ENCODE data around the gene FUT6.

The FUT6 gene

GRCh38 chr19:5790559-5791520 lies 48.7 kb downstream of the FUT6 start, which contains the start of gene DUS3L:
Gene DUS3L, minus strand, starts transcription at chr19:5791163. Its CDS starts 22 bp downstream, at chr19:5791141.
- peak; percentile 97 for DNase-seq (ENCODE audit: low spot score)
- peak within 1 kb of the TSS; percentile 86 for H3K4me3 ChIP-seq
- TF ChIP-seq, protein P1, sequence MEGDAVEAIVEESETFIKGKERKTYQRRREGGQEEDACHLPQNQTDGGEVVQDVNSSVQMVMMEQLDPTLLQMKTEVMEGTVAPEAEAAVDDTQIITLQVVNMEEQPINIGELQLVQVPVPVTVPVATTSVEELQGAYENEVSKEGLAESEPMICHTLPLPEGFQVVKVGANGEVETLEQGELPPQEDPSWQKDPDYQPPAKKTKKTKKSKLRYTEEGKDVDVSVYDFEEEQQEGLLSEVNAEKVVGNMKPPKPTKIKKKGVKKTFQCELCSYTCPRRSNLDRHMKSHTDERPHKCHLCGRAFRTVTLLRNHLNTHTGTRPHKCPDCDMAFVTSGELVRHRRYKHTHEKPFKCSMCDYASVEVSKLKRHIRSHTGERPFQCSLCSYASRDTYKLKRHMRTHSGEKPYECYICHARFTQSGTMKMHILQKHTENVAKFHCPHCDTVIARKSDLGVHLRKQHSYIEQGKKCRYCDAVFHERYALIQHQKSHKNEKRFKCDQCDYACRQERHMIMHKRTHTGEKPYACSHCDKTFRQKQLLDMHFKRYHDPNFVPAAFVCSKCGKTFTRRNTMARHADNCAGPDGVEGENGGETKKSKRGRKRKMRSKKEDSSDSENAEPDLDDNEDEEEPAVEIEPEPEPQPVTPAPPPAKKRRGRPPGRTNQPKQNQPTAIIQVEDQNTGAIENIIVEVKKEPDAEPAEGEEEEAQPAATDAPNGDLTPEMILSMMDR (IDR thresholded peaks at IDR 0.05) = no peak
- H3K27ac ChIP-seq = peak within 1 kb of the TSS; percentile 80 to 97

DNA sequence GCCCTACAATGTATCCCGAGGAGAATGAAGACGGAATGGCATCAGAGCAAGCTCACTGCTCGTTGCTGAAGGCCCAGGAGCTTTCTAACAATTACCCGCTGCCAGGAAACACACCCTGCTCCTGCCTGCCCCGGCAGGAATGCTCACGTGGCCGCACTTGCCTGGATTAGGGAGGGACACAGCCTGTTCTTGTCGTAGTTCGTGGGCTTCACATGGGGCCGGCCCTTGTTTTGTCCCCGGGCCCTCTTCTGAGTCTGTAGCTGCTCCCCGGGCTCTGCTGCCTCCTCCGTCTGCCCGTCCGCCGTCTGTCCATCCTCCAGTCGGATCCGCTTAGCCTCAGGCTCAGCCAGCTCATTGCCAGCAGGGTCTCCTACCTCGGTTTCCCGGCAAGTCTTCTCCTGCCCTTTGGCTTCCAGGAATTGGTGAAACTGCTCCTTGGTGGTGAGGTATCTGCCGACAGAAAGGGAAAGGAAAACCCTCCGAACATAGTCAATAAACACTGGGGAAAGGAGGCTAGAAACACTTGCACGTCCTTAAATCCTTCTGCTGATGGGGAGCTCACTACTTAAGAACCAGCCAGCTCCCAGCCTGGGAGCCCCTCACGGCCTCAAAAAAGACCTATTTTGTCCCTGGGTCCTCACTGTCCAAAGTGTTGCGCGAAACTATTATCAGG lies 49.5 kb downstream of the FUT6 start:
- no peak for DNase-seq (ENCODE audit: low spot score)
- Histone ChIP-seq H3K27ac (peak overlapping the region; percentile 80 to 97), H3K4me3 (peak overlapping the region; percentile 86)
- TF ChIP-seq, protein P1 (IDR thresholded peaks at IDR 0.05) = no peak

GRCh38 chr19:5789351-5789761 lies 50.1 kb downstream of the FUT6 start:
- TF ChIP-seq, protein P1 (IDR thresholded peaks at IDR 0.05) = no peak
- H3K27ac ChIP-seq = no peak overlapping the region
- H3K4me3 ChIP-seq = no peak overlapping the region
- no peak for DNase-seq (ENCODE audit: low spot score)

DNA sequence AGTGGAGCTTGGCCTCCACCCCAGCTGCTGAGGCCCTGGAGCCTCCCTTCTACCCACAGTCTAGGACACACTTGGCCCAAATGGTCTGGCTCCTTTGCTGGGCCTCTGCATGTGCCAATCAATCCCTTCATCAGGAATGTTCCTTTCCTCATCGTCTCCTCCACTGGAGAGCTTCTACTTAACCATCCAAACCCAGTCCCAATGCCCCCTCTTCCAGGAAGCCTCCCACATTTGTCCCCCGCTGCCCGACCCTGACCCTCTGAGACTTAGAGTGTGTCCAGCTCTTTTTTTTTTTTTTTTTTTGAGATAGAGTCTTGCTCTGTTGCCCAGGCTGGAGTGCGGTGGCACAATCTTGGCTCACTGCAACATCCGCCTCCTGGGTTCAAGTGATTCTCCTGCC lies 51.1 kb downstream of the FUT6 start:
- Histone ChIP-seq H3K4me3 (no peak overlapping the region), H3K27ac (no peak overlapping the region)
- TF ChIP-seq, protein P1 (IDR thresholded peaks at IDR 0.05) = no peak
- DNase-seq (ENCODE audit: low spot score) = no peak

DNA sequence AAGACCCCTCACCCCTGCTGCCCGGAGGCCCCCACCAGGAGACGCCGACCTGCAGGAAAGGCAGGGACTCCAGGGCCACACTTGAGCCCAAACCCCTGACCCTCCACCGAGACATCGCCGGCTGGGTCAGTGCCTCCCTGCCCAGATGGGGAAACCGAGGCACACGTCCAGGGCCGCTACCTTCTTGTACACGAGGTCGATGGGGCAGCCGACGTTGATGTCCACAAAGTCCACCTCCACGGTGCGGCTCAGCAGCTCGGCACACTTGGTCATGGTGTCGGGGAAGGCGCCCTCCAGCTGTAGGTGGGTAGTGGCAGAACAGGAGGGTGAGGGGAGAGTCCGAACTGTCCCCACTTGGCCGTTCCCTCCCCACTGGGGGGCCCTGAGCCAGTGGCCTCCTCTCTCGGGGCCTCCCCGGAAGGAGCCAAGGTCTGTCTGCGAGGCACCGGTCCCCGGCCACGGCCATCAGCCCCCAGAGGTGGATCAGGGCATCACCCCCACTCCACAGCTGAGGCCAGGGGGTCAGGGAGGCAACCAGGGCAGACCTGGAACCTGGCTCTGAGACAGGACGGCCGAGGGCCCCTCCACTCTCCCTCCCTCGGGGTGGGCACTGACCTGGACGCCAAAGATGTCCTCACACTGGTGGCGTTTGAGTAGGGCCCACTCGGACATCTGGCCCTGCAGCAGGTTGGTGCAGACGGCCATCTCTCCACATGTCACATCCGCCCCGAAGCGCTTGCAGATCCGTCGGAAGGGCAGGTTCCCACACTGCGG lies 51.9 kb downstream of the FUT6 start:
- TF ChIP-seq, protein P1 (IDR thresholded peaks at IDR 0.05) = no peak
- DNase-seq (ENCODE audit: low spot score) = no peak
- H3K27ac ChIP-seq = no peak overlapping the region

GRCh38 chr19:5786593-5787408 lies 52.7 kb downstream of the FUT6 start:
- Histone ChIP-seq H3K4me3 (no peak overlapping the region), H3K27ac (no peak overlapping the region)
- DNase-seq (ENCODE audit: low spot score) = no peak
- TF ChIP-seq, protein P1 (IDR thresholded peaks at IDR 0.05) = no peak

More for the DNA sequence above, 51.9 kb downstream of the FUT6 start:
- no peak overlapping the region for H3K4me3 ChIP-seq

All from coronary artery (tissue), 2 donors.